Mesendoderm (in vitro differentiated cells): ENCODE measurements around the gene GRK7. TPM values are rescaled to one million over a fixed set of nuclear protein-coding genes. Genes with fewer than 3 reads are reported as not detected.

ENCODE experiments used
- DNase-seq: peaks from one replicate; pipeline ENCODE4 v3.0.0; 2013
- H2AK5ac ChIP-seq: 2 replicates; pipeline ENCODE4 v1.6.1; 2013; ENCODE audit warnings: low read length, inconsistent platforms
- H2BK120ac ChIP-seq: 2 replicates; pipeline ENCODE4 v1.6.1; 2013; ENCODE audit warnings: low read depth, mild to moderate bottlenecking, low read length, moderate library complexity, mixed read lengths
- H2BK15ac ChIP-seq: replicated peaks from 2 replicates; pipeline ENCODE4 v1.6.1; 2013; ENCODE audit warnings: low read depth, mild to moderate bottlenecking, moderate library complexity
- H2BK5ac ChIP-seq: 2 replicates; pipeline ENCODE4 v1.6.1; 2013; ENCODE audit warnings: low read length, inconsistent platforms
- H3K18ac ChIP-seq: 2 replicates; pipeline ENCODE4 v1.6.1; 2013; ENCODE audit warnings: mild to moderate bottlenecking, low read length, mixed read lengths
- H3K23ac ChIP-seq: one replicate; pipeline ENCODE4 v1.6.1; 2013; ENCODE audit warnings: low read length
- H3K27ac ChIP-seq: 2 replicates; pipeline ENCODE4 v1.5.1; 2013; ENCODE audit warnings: low read depth, mild to moderate bottlenecking, inconsistent platforms, low read length, moderate library complexity
- H3K27me3 ChIP-seq: 2 replicates; pipeline ENCODE4 v1.6.1; 2013; ENCODE audit warnings: low read length, control low read depth, mild to moderate bottlenecking, inconsistent platforms; ENCODE audit not compliant: insufficient read depth, poor library complexity
- H3K36me3 ChIP-seq: 2 replicates; pipeline ENCODE4 v1.6.1; 2013; ENCODE audit warnings: low read length, inconsistent platforms; ENCODE audit not compliant: control insufficient read depth, insufficient read depth
- H3K4ac ChIP-seq: one replicate; pipeline ENCODE4 v1.6.1; 2013; ENCODE audit warnings: low read depth, mild to moderate bottlenecking, low read length, moderate library complexity
- H3K4me1 ChIP-seq: 2 replicates; pipeline ENCODE4 v1.6.1; 2013; ENCODE audit warnings: low read depth, low read length, inconsistent platforms; ENCODE audit not compliant: control insufficient read depth
- H3K4me2 ChIP-seq: 2 replicates; pipeline ENCODE4 v1.6.1; 2013; ENCODE audit warnings: low read length
- H3K4me3 ChIP-seq: 2 replicates; pipeline ENCODE4 v1.5.1; 2013; ENCODE audit warnings: mild to moderate bottlenecking, low read length
- H3K56ac ChIP-seq: one replicate; pipeline ENCODE4 v1.6.1; 2013; ENCODE audit warnings: low read length
- H3K79me1 ChIP-seq: 2 replicates; pipeline ENCODE4 v1.6.1; 2013; ENCODE audit warnings: low read length, inconsistent platforms
- H3K79me2 ChIP-seq: 2 replicates; pipeline ENCODE4 v1.6.1; 2013; ENCODE audit warnings: mild to moderate bottlenecking, low read length; ENCODE audit not compliant: control insufficient read depth, insufficient read depth
- H3K9ac ChIP-seq: 2 replicates; pipeline ENCODE4 v1.6.1; 2013; ENCODE audit warnings: low read length, inconsistent platforms
- H4K5ac ChIP-seq: one replicate; pipeline ENCODE4 v1.6.1; 2013; ENCODE audit warnings: low read length
- H4K8ac ChIP-seq: one replicate; pipeline ENCODE4 v1.6.1; 2013; ENCODE audit warnings: low read depth, mild to moderate bottlenecking, control low read depth, low read length, moderate library complexity
- WGBS: extraction: QIAGEN DNeasy Blood & Tissue Kit; methylation state at CpG from one replicate; pipeline ENCODE4 v1.1.7; 2013; ENCODE audit warnings: low lambda C conversion rate, missing lambda C conversion rate; ENCODE audit not compliant: insufficient coverage; ENCODE audit errors: extremely low coverage; 5-methylcytosine and 5-hydroxymethylcytosine counted together
- polyA plus RNA-seq, 2 experiments: library from polyadenylated mRNA; stranded (reverse); fragments of 200-250 nt; gene quantifications; one replicate each; pipeline ENCODE4 v1.2.3, GENCODE V29; 2013

The GRK7 gene
- polyA plus RNA-seq (2013, experiment 1 of 2) = not detected
- polyA plus RNA-seq (2013, experiment 2 of 2) = 0.01 TPM

- H3K79me1 ChIP-seq = no peaks in the 10 kb centered on the region
- no CpG with 5 or more reads among the region's 9 CpGs for WGBS
- H2BK5ac ChIP-seq = no peak within 1 kb of the TSS
- peak within 1 kb of the TSS; percentile 7 for H3K56ac ChIP-seq
- H4K8ac ChIP-seq = no peak within 1 kb of the TSS
- no peak within 1 kb of the TSS for H3K18ac ChIP-seq
- no peaks in the 10 kb centered on the region for H3K27me3 ChIP-seq
- H3K4me1 ChIP-seq = no peaks in the 10 kb centered on the region
- H2BK120ac ChIP-seq = no peak within 1 kb of the TSS
- H3K23ac ChIP-seq = peak within 1 kb of the TSS; percentile 66
- H3K27ac ChIP-seq = no peak within 1 kb of the TSS
- no peak within 1 kb of the TSS for H2AK5ac ChIP-seq
- no peak within 1 kb of the TSS for H3K4ac ChIP-seq
- H2BK15ac ChIP-seq = no peak within 1 kb of the TSS
- no peak for DNase-seq
- H3K9ac ChIP-seq = no peak within 1 kb of the TSS
- no peaks in the 10 kb centered on the region for H3K79me2 ChIP-seq
- no peaks in the 10 kb centered on the region for H3K36me3 ChIP-seq
- H3K4me3 ChIP-seq = no peak within 1 kb of the TSS
- H4K5ac ChIP-seq = no peak within 1 kb of the TSS
- H3K4me2 ChIP-seq = no peak within 1 kb of the TSS
Observed at GRCh38 chr3:141763088-141763750, at the start of gene GRK7. GRK7 (plus strand) TSS chr3:141763408; CDS start chr3:141778285, 14,877 bp downstream.

GRCh38 chr3:141714671-141715070 lies 48.5 kb upstream of the GRK7 start:
- H2BK120ac ChIP-seq = no peak overlapping the region
- H3K79me1 ChIP-seq = no peaks in the 10 kb centered on the region
- no peak overlapping the region for H3K4ac ChIP-seq
- no peak overlapping the region for H3K23ac ChIP-seq
- no peak overlapping the region for H2BK5ac ChIP-seq
- no peaks in the 10 kb centered on the region for H3K27me3 ChIP-seq
- H3K18ac ChIP-seq = no peak overlapping the region
- H3K36me3 ChIP-seq = no peaks in the 10 kb centered on the region
- H4K5ac ChIP-seq = no peak overlapping the region
- H3K4me1 ChIP-seq = no peaks in the 10 kb centered on the region
- no peak overlapping the region for H2AK5ac ChIP-seq
- H2BK15ac ChIP-seq = no peak overlapping the region
- no peak for DNase-seq
- H3K27ac ChIP-seq = no peak overlapping the region
- no peak overlapping the region for H3K4me2 ChIP-seq
- whole genome bisulfite sequencing = no CpG with 5 or more reads among the region's 1 CpG
- H3K56ac ChIP-seq = no peak overlapping the region
- no peaks in the 10 kb centered on the region for H3K79me2 ChIP-seq
- no peak overlapping the region for H3K4me3 ChIP-seq
- no peak overlapping the region for H4K8ac ChIP-seq
- H3K9ac ChIP-seq = no peak overlapping the region

- H3K23ac ChIP-seq = no peak overlapping the region
- no peak overlapping the region for H3K9ac ChIP-seq
- no peak overlapping the region for H3K4ac ChIP-seq
- H2AK5ac ChIP-seq = no peak overlapping the region
- no peak overlapping the region for H2BK15ac ChIP-seq
- H4K5ac ChIP-seq = no peak overlapping the region
- no peaks in the 10 kb centered on the region for H3K4me1 ChIP-seq
- H3K36me3 ChIP-seq = no peaks in the 10 kb centered on the region
- no peak overlapping the region for H2BK120ac ChIP-seq
- H3K79me1 ChIP-seq = no peaks in the 10 kb centered on the region
- H3K27me3 ChIP-seq = no peaks in the 10 kb centered on the region
- no peak overlapping the region for H3K56ac ChIP-seq
- no peaks in the 10 kb centered on the region for H3K79me2 ChIP-seq
- no peak for DNase-seq
- no CpG with 5 or more reads among the region's 2 CpGs for WGBS
- no peak overlapping the region for H3K27ac ChIP-seq
- H2BK5ac ChIP-seq = no peak overlapping the region
- no peak overlapping the region for H3K4me3 ChIP-seq
- no peak overlapping the region for H3K4me2 ChIP-seq
- H3K18ac ChIP-seq = no peak overlapping the region
- no peak overlapping the region for H4K8ac ChIP-seq
Observed at GRCh38 chr3:141722081-141722480, 41.1 kb upstream of the GRK7 start.

- Histone ChIP-seq H3K4ac (no peak overlapping the region), H2BK15ac (no peak overlapping the region), H3K36me3 (no peaks in the 10 kb centered on the region), H3K9ac (no peak overlapping the region), H4K5ac (no peak overlapping the region), H3K4me2 (no peak overlapping the region), H3K27me3 (no peaks in the 10 kb centered on the region), H3K4me1 (no peaks in the 10 kb centered on the region), H3K4me3 (no peak overlapping the region), H3K56ac (no peak overlapping the region), H3K79me1 (no peaks in the 10 kb centered on the region), H3K18ac (no peak overlapping the region), H3K27ac (no peak overlapping the region), H2BK120ac (no peak overlapping the region), H2BK5ac (no peak overlapping the region), H3K79me2 (no peaks in the 10 kb centered on the region), H3K23ac (no peak overlapping the region), H2AK5ac (no peak overlapping the region), H4K8ac (no peak overlapping the region)
- WGBS = no CpG with 5 or more reads among the region's 2 CpGs
- DNase-seq = no peak
Observed at GRCh38 chr3:141722648-141723047, 40.6 kb upstream of the GRK7 start.

- Histone ChIP-seq H2BK15ac (no peak overlapping the region), H3K18ac (no peak overlapping the region), H2BK5ac (no peak overlapping the region), H3K79me2 (no peaks in the 10 kb centered on the region), H3K27ac (no peak overlapping the region), H3K9ac (no peak overlapping the region), H3K56ac (no peak overlapping the region), H4K8ac (no peak overlapping the region), H3K4me2 (no peak overlapping the region), H3K79me1 (no peaks in the 10 kb centered on the region), H2BK120ac (no peak overlapping the region), H2AK5ac (no peak overlapping the region), H3K23ac (no peak overlapping the region), H3K27me3 (no peaks in the 10 kb centered on the region), H3K4me3 (no peak overlapping the region), H4K5ac (no peak overlapping the region), H3K4ac (no peak overlapping the region), H3K4me1 (no peaks in the 10 kb centered on the region), H3K36me3 (no peaks in the 10 kb centered on the region)
- DNase-seq = no peak
Observed at GRCh38 chr3:141723255-141723654, 40.0 kb upstream of the GRK7 start.

- Histone ChIP-seq H3K27ac (no peak overlapping the region), H3K23ac (no peak overlapping the region), H3K79me2 (no peaks in the 10 kb centered on the region), H2BK5ac (no peak overlapping the region), H3K4me2 (no peak overlapping the region), H2BK15ac (no peak overlapping the region), H3K4ac (no peak overlapping the region), H3K79me1 (no peaks in the 10 kb centered on the region), H3K4me3 (no peak overlapping the region), H3K4me1 (no peaks in the 10 kb centered on the region), H3K9ac (no peak overlapping the region), H3K18ac (no peak overlapping the region), H4K8ac (no peak overlapping the region), H3K56ac (no peak overlapping the region), H2AK5ac (no peak overlapping the region), H3K27me3 (no peaks in the 10 kb centered on the region), H2BK120ac (no peak overlapping the region), H4K5ac (no peak overlapping the region), H3K36me3 (no peaks in the 10 kb centered on the region)
- WGBS = no CpG with 5 or more reads among the region's 1 CpG
- no peak for DNase-seq
Observed at GRCh38 chr3:141724186-141724585, 39.0 kb upstream of the GRK7 start.
